NCI-H526 (cell line): Measurements from ENCODE around the gene EEFSEC.

Source experiments
- DNase-seq, 2 experiments: peaks; one replicate each; lab custom pipeline; 2025; lab: John Stamatoyannopoulos, UW

Gene EEFSEC

DNA sequence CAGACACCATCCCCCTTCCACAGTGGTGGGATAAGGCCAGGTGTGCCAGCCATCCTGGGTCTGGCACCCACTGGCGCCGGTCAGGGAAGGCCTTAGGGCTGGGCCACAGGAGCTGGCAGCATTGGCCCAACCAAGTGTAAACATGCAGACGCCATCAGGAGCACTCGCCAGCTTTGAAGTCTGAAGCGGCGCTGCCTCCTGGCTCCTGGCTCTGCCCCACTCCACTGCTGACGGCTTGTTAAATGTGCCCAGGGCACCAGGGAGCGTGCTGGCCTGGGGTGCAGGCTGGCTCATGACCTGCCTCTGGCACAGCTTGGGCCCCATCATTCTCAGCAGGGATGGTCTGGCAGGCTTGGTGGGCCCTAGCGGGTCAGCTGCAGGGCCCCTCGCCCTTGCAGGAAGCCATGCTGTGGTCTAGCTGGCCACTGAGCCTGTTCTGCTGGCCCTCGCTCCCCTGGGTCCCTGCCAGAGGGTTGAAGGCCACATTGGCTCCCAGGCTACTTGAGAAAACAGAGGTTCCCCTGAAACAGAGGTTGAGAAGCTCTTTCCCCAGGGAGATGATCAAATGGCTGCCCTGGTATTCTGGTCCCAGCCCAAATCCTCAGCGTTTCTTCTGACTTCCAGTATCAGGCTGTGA, 196.8 kb downstream of the EEFSEC start:
- DNase-seq, result no peak

DNA sequence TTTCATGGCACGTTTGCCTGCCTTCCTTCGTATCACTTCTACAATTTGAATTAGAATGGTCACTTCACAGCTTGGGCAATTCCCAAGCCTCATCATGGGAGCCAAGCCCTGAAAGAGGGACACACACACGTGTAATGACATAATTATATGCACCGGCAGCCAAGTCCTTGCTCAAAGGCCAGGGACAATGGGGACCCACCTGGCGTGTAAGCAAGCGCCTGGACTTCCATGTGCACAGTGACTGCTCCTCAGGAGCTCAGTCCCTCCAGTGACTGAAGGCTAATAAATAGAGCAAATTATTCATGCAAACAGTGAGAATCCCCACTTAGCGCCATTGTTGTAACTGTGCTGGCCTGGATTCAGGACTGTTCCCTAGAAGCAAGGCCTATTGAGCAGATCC, 198.3 kb downstream of the EEFSEC start:
- DNase-seq, result no peak

DNA sequence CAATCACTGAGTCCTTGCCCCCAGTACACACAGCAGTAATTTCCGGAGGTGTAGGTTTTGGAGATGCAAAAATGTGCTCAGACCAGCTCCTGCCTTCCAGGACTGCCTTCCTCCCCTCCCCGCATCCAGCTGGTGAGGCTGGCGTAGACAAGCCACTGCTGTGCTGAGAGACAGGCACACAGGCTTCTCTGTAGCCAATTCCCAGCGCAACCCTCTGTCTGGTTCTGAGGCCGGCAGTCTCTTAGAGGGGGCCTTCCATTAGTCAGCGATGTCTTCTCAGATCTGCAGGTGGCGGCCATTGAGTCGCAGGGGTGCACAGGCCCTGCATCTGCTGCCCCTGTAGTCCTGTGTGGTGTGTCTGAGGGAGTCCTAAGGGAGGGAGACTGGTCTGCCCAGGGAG, 199.0 kb downstream of the EEFSEC start:
- no peak for DNase-seq

DNA sequence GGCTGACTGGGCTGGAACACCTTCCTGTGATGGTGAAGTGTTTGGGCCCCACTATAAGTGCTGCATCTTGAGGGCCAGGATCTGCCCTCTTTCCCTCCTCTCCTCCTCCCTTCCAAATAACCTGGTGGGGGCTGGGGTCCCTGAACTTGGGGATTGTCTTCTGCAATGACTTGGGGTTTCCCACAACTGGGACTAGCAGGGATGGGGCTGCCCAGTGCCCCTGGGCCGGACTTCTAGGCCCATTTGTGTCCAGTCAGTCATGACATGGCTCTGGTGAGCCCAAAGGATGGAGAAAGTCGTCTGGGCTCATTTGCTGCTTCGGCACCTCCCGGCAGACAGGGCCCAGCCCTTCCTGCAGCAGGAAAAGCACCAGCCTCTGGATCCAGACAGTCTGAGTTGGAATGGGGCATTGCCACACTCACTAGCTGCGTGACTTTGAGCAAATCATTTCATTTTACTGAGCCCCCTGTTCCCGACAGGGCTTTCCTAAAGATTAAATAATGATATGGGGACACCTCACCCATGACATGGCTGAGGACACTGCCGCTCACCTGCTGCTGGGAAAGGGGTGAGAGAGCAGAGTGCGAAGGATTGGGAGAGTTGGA, 200.2 kb downstream of the EEFSEC start:
- no peak for DNase-seq

GRCh38 chr3:128353991-128354687, 200.9 kb downstream of the EEFSEC start:
- no peak for DNase-seq

DNA sequence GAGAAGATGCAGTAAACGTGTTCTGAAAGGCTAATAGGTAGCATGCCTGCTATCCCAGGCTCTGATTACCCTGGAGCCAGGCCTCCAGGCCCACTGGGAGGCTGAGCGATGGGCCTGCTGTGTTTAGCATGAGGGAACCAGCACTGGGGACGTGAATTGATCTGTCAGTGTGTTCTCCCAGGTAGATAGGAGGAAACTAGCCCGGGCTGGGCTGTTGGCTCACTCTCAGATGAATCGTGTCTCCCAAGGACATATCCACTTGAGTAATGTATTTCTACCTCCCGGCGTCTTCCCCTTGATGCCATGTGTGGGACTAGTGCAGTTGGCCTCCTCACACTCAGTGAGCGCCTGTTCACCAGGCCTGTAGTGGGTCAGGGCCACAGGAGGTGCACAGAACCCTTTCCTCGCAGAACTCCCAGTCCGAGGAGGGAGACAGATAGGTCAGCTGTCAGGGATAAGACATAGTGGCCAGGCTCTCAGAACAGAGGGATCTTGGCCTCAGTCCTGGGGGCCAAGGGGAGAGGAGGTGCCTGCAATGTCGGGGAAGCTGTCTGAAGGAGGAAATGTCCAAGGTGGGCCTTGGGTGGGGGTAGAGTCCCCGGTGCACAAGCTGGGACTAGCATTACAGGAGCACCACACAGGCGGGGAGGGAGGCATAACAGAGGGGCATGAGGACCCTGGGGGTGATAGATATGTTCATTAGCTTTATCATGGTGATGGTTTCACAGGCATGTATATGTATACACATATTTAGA, 201.7 kb downstream of the EEFSEC start:
- no peak for DNase-seq

GRCh38 chr3:128355543-128355919, 202.2 kb downstream of the EEFSEC start:
- DNase-seq, result no peak

DNA sequence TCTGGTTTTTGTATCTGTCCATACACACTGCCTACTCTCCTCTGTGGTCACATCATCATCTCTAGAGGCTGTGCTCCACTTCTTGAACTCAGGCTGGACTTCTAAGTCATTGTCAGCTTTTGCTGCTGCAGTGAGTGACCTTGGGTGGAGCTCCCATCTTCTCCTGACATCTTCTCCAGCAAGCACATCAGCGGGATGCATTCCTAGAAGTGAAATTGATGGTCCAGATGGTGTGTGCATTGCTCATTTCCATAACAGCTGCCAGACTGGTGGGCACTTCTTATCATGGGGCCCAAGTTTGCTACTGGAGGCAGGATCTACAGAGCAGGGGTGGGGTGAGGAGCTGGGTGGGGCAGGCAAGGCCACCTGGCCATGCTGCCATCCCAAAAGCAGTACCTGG, 203.5 kb downstream of the EEFSEC start:
- DNase-seq, result peak in 1 of 2 experiments; percentile 36

- DNase-seq, result no peak
Observed at GRCh38 chr3:128357538-128357937, 204.3 kb downstream of the EEFSEC start.

- no peak for DNase-seq
Observed at GRCh38 chr3:128358156-128358895, 205.0 kb downstream of the EEFSEC start.

- DNase-seq, result no peak
Observed at GRCh38 chr3:128359060-128359664, 205.9 kb downstream of the EEFSEC start.

DNA sequence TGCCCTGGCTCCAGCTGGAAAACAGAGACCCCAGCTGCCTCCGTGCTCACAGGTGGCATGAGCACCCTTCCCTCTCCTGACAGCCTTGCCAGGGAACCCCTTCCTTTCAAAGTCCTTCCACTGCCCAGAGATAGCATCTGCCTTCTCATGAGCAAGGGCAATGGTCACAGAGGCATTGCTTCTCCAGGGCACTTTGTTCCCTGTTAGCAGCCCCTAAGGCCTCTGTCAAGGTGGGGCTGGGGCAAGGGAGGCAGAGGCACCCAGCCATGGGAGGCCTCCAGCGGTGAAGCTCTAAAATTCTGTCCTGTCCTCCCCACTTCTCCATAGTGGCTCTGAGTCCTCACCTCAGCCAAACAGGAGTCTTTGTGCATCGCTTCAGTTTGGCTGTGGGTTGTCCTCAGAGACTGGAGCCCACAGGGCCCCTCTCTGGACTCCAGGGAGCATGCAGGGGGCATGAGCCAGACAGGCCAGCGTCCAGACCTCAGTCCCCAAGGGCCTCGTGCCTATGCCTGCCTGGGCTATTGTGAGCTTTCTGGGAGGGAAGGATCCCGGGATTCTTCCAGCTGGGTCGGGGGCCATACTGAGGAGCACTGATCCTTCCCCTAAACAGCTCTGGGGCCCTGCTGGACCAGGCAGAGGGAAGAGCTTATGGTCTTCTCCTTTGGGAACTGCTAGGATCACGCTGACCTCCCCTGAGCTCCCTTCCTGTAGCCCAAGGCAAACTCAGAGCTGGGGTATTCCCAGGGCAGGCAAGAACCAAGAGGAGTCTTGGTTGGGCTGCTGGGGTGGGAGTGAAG, 206.8 kb downstream of the EEFSEC start:
- no peak for DNase-seq

- no peak for DNase-seq
Observed at GRCh38 chr3:128360705-128361271, 207.5 kb downstream of the EEFSEC start.

DNA sequence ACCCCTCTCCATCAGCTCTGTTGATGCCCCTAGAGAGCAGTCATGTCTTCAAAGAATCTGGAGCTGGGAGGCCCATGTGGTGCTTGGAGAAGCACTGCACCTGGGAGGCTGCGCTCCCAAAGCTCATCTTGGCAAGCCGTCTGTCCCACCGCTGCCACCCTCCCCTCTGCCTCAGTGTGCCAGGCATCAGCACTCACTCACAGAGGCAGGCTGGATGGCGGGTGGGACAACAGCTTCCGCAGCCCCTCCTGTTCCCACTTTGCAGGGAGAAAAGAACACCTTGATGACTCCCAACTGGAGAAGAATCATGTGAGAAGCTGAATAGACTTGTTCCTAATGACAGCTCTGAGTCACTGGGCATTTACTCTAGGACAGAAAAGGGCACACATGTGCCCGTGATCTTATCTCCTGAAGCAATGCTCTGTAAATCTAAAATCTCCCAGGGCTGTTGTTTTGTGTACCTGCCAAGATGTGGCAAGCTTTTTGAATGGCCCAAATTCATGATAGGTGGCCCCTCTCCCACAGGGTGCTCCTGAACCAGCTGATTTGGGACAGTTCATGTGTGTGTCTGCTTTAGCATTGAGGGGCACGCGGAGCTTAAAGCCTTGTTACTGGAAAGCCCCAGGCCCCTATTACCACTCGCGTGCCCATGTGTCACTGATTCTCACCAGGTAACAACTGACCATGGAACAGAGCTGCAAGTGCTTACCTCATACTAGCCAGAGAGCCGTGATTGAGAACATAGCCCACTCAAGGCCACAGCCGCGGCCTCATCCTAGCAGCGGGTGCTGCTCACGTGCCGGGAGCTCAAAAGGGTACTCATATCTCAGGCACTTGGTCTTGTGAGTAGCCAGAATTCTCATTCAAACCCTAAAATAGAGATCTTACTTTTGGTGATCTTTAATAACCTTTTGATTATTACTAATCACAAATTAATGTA, 209.0 kb downstream of the EEFSEC start:
- no peak for DNase-seq

GRCh38 chr3:128364291-128364690, 211.0 kb downstream of the EEFSEC start:
- no peak for DNase-seq

GRCh38 chr3:128364808-128365360, 211.6 kb downstream of the EEFSEC start:
- DNase-seq, result no peak

GRCh38 chr3:128366136-128366535, 212.9 kb downstream of the EEFSEC start:
- no peak for DNase-seq

- DNase-seq, result no peak
Observed at GRCh38 chr3:128366652-128367051, 213.4 kb downstream of the EEFSEC start.

DNA sequence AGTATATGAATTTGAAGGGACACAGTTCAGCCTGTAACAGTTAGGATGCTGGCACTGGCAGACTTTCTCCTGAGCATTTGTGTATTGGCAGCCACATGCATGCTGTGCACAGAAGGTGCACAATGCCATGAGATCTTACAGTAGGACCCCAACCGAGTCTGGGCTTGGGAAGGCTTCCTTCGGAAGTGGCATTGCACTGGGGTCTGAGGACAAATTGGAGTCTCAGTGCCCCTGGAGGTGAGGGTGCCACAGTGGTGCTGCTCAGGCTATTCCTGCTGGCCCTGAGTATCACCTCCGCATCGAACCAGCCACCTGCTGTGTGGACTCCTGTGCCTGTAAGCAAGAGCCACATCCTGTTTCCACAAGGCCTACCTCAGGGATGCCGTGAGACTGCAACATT, 213.9 kb downstream of the EEFSEC start:
- no peak for DNase-seq
